ENCODE measurements around the gene CCDC182.

The CCDC182 gene

DNA sequence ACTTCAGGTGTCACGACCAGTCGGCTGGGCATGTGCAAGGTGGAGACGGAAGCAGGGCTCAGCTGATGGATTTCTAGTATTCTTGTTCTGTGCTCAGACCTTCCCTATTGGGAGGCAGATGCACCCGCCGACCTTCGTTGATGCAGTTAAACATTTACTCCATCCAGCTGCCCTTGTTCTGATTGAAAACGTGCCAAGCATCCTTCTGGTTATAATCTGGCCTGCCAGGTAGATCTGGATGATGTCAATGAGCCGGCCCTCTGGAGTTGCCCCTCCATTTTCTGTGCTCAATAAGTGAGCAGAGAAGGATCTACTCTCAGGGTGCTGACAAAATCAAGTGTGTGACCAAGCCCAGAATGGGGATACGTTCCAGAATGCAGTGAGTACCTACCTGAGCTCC is 38.3 kb downstream of the CCDC182 start:
- no peak for TF ChIP-seq ZNF274 (IDR thresholded peaks at IDR 0.05; ENCODE audit: low read depth, low read length)
- H3K4me3 ChIP-seq (ENCODE audit: low read length), result no peak overlapping the region

DNA sequence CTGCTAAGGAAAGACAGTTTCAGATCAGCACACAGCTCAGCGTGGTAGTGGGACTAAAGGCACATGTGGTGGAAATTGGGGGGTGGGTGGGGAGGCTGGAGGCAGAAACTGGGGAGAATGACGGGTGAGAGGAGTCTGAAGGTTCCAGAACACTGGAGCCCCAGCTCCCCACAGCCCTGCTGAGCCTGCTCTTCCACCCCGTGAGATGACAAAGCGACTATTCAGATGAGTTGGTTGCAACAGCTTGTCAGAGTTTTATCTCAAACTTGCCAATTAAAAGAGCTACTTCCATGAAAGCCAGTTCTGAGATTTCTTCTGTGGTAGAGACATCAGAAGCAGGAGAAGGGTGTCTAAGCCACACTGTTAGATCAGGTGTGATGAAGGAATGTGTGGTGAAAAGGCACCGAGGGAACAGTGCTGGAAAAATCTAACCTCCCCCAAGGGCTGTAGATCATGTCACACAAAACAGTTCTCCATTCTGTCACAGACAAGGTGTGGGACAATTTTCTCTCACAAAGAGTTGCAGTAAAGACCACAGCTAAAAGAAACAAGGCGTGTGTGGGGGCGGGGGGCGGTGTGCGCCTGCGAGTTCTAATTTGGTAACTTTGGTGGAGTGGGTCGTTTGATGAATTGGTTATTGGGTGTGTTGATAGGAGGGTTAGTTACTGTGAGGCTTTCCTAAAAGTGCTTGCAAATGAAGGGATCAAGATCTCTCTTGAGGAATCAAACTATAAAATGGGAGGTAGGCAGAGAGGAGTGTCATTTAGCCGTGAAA is 39.0 kb downstream of the CCDC182 start:
- TF ChIP-seq ZNF274 (IDR thresholded peaks at IDR 0.05; ENCODE audit: low read depth, low read length), result no peak

DNA sequence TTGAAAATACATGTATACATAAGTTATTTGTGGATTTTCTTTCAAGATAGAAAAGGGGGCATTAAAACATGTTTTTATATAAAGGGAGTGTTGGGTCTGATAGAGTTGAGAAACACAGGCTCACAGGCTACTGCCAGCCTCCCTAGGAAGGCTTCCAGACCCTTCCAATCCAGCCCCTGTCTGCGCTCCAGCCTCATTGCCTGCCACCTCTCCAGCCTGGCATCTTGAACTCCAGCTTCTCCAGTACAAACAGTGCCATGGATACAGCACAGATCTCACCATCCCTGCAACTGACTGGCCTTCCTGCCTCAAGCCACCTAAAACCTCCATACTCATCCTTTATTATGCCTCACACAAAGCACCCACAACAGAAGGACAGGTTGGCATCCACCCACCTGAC is 40.7 kb downstream of the CCDC182 start:
- TF ChIP-seq ZNF274 (IDR thresholded peaks at IDR 0.05; ENCODE audit: low read depth, low read length), result no peak

More for the DNA sequence above, 39.0 kb downstream of the CCDC182 start:
- no peak overlapping the region for H3K4me3 ChIP-seq (ENCODE audit: low read length)

DNA sequence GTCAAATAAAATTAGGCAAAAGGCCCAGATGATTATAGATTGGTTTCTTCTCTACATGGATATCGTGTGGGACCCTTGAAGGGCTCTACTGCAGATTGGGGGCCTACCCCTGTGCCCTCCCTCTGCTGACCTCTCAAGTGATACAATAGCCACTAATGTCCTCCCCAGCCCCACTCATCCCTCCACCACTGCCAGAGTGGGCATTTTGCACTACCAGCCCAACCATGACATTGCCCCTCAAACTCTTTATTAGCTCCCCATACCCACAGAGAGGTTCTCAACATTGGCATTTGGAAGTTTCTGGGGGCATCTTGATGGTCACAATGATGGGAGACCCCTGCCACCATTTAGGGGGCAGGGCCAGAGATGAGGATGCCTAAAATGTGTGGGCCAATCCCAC is 41.8 kb downstream of the CCDC182 start:
- no peak overlapping the region for H3K4me3 ChIP-seq (ENCODE audit: low read length)
- TF ChIP-seq ZNF274 (IDR thresholded peaks at IDR 0.05; ENCODE audit: low read depth, low read length), result no peak

More for the DNA sequence above, 40.7 kb downstream of the CCDC182 start:
- H3K4me3 ChIP-seq (ENCODE audit: low read length), result no peak overlapping the region

DNA sequence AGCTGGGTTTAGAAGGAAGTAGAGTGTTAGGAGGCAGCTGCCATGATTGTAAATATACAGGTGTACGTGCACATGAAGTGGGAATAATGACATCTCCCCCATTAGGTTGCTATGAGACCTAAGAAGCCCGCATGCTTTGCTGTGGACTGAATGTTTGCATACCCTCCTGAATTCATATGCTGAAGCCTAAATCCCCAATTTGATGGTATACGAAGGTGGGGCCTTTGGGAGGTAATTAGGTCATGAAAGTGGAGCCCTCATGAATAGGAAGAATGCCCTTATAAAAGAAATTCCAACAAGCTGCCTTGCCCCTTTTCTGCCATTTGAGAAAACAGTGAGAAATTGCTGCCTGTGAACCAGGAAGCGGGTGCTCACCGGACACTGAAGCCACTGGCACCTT is 44.0 kb downstream of the CCDC182 start:
- TF ChIP-seq ZNF274 (IDR thresholded peaks at IDR 0.05; ENCODE audit: low read depth, low read length), result no peak
- no peak overlapping the region for H3K4me3 ChIP-seq (ENCODE audit: low read length)

DNA sequence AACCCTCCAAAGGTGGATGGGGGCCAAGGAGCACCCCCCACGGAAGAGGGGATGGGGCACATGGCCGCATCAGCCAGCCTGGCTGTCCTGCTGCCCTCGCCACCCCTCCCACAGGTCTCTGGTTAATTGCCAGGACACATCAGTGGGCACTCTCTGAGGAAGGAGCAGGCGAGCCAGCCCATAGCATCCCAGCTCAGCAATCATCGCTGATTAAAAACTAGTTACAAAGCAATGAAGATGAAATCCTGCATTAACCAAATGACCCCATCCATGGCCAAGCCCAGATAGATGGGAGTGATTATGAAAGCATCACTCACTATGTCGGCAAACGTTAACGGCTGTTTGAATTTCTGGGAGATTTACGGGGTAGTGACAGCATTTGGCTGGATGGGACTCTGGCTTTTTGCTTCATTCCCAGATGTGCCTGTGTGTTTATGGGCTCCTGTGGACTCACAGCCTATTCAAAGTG is 45.3 kb downstream of the CCDC182 start:
- TF ChIP-seq ZNF274 (IDR thresholded peaks at IDR 0.05; ENCODE audit: low read depth, low read length), result no peak
- no peak overlapping the region for H3K4me3 ChIP-seq (ENCODE audit: low read length)

DNA sequence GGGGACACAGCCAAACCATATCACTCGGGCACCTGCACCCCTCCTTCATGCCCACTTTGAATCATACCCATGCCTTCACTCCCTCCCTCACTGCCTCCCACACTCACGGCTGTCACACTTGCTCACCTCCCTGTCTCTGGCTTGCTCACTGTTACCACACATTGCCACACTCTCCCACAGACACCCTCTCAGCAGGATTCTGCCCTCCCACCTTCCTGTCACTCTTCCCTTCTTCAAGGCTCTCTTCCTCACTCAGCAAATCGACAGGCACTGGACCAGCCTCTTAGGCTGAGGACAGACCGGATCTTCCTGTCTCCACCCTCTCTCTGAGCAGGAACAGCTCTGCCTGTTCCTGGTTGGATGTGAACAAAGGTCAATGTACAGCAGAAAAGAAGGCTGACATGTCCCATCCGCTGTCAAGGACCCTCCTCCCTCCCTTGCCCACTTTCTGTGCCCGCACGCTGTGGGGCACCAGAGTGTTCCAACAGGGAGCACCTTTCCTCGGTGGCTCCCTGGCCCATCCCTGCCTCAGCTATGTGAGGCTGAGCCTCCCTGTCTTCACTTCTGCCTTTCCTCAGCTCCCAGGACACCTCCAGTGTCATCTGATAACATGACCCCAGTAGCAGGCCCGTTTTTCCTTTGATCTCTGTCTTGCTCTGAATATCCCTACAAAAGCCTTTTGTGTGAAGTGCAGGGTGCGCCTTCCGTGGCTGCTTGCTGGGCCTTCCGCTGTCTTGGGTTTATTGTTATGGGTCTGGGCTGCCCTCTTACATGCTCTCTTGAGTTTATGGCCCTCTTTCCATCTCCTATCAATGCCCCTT is 47.0 kb downstream of the CCDC182 start:
- H3K4me3 ChIP-seq (ENCODE audit: low read length), result no peak overlapping the region
- no peak for TF ChIP-seq ZNF274 (IDR thresholded peaks at IDR 0.05; ENCODE audit: low read depth, low read length)

DNA sequence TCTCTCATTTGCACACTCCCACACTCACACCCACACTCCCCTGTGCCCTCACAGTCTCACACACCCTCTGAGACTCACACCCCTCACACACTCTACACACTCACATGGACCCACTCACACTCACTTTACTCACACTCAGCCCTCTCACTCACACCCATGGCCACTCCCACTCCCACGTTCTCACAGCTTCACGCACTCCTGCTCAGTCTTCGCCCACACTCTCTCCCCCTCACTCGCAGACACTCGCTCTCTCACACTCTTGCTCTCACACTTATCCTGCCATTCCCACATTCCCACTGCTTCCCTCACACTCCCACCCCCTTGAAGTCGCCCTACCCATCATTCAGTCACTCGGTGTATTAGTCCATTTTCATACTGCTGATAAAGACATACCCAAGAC is 47.9 kb downstream of the CCDC182 start:
- H3K4me3 ChIP-seq (ENCODE audit: low read length), result no peak overlapping the region
- TF ChIP-seq ZNF274 (IDR thresholded peaks at IDR 0.05; ENCODE audit: low read depth, low read length), result no peak

DNA sequence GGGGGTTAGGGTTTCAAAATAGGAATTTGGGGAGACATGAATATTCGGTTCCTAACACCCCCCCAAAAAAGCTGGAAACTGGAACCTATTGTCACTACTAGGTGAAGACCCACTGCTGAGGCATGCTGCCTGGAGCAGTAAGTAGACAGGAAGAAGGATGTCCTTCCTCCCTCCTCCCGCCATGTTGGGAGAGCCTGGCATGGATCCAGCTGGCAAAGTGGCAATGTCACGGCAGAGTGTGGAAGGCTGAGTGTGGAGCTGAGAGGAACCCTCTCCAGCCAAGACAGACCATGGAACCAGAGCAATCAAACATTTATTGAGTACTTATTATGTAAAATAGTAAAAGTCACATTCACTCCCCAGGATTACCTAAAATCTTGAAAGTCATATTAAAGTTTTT is 49.0 kb downstream of the CCDC182 start:
- no peak overlapping the region for H3K4me3 ChIP-seq (ENCODE audit: low read length)
- TF ChIP-seq ZNF274 (IDR thresholded peaks at IDR 0.05; ENCODE audit: low read depth, low read length), result no peak
